Measurements from ENCODE around the gene FRMPD1. TPM values are rescaled to one million over a fixed set of nuclear protein-coding genes. Genes with fewer than 3 reads are reported as not detected.

Gene FRMPD1
- total RNA-seq, 1 donor from 2014 or later: 2.1 TPM

DNA sequence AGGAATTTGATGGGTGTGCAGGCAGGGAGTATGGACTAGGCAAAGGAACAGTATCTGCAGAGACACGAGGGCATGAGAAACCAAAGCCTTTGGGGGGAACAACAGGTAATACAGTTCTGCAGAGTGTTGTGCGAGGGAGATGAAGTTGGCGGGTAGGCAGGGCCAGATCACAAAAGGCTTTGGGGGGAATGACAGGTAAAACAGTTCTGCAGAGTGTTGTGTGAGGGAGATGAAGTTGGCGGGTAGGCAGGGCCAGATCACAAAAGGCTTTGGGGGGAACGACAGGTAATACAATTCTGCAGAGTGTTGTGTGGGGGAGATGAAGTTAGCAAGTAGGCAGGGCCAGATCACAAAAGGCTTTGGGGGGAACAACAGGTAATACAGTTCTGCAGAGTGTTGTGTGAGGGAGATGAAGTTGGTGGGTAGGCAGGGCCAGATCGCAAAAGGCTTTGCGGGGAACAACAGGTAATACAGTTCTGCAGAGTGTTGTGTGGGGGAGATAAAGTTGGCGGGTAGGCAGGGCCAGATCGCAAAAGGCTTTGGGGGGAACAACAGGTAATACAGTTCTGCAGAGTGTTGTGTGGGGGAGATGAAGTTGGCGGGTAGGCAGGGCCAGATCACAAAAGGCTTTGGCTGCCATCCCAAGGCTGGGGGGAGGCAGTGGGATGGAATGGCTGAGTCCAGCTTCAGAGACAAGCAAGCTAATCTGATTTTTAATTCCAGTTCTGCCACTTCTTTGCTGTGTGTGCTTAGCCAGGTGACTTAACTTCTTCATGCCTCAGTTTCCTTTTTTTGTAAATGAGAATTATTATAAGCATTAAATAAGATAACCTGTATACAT, 33.0 kb downstream of the FRMPD1 start:
- DNase-seq: no peak

DNA sequence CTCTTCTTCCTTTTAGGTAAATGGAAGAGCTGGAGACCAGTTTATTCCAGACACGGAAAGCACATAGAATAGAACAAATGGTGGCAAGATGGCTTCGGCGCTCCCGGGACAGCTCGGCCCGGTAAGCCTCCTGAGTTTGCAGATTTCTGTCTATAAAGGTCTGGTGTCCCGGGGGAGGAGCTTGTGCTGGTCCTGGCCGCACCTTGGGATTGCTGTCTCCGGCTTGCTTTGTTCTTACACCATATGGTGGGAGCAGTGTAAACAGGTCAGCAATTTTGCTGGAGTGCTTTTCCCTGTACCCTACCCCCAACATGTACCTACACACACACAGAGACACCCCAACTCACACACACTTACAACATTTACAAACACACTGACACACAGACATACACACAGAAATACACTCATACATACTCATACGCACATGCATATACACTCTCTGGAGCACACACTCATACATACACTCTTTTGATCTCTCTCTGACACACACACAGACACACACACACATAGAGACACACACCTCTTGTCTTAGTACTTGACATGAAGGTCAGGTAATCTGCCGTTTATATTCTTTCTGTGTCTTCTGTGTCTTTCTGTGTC, 42.0 kb downstream of the FRMPD1 start:
- no peak for DNase-seq

DNA sequence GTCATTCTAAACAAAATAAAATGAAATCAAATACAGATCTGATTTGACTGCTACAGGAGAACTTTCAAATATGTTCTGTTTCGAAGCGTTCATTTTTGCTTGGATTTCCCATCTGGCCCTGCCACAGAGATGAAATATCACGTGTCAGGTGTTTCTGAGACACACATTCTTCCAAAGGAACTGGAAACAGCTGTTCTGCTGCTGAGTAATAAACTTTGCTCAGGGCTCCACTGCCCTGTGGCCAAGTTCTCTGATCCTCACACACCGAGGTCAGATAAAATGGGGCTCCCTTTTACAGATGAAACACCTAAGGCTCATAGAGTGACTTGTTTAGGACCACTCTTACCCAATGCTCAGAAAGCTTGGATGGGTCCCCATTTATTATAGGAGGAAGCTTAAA, 42.5 kb downstream of the FRMPD1 start:
- DNase-seq: no peak

DNA sequence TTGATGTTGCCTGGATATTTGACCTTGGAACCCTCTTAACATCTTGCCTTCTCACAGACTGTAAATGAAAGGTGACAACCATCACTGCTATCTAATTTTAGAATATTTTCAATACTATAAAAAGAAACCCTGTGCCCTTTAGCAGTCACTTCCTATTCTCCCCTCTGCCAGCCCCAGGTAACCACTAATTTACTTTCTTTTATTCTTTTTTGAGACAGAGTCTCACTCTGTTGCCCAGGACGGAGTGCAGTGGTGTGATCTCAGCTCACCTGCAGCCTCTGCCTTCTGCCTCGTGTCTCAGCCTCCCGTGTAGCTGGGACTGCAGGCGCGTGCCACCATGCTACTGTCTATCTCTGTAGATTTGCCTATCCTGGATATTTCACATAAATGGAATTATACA, 43.6 kb downstream of the FRMPD1 start:
- no peak for DNase-seq

DNA sequence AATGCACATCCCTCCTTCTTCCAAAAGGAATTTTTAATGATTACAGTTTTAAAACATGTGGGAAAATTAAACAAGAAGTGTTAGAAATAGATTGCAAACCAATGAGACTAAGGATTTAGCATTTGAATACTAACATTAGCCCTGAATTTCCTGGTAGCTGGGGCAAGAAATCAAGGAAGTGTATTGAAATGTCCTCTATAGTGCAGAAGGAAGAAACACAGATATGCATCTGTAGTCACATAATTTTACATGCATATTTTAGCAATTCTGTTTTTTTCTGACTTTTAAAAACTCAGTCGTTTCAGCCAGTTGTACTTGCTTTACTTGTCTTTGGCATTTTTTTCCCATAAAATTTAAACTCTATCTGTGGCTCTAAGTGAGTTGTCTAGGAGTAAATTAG, 45.8 kb downstream of the FRMPD1 start:
- no peak for DNase-seq

DNA sequence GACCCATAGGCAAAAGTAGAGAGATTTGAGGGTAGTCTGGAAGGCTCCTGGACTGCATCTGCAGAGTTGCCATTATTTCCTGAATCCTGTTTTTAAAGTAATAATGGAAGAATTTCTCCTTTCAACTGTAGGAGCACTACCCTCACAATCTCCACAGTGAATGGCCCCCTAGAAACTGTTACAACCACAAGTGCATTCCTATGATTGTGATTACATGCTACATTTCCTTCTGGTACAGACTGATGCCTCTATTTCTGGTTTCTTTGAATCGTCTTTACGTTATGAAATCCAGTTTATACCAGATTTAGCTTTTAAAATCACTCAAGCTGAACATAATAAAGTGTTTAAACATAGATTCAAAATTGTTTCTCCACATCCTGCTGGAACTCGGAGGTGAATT, 49.4 kb downstream of the FRMPD1 start:
- no peak for DNase-seq

DNA sequence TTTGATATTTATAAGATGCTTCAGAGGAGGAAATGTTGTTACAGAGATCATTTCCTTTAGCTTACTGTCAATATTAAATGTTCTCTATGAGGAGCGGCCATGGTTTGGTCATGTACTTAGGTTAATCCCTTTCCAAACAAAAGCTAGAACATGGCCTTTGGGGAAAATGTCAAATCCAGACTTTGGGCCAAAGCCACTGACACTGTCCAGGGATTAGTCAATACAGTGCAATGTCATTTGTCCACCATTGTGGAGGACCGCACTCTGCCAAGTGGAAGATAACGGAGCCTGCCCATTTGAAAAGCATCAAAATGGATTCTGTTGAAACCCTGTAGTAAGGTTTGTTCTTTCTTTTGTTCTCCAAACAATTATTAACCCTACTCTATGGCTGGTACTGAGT, 50.1 kb downstream of the FRMPD1 start:
- no peak for DNase-seq

DNA sequence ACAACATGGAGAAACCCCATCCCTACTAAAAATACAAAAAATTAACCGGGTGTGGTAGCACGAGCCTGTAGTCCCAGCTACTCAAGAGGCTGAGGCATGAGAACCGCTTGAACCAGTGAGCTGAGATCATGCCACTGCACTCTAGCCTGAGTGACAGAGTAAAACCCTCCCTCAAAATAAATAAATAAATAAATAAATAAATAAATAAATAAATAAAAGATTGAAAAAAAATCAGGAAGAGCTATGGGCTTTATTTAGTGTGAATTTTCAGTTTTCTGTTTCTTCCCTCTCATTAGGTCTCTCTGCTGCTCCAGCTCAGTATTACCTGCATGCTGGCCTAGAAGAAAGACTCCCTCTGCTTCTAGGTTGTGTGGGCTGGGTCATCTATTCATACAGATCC, 55.0 kb downstream of the FRMPD1 start:
- no peak for DNase-seq

DNA sequence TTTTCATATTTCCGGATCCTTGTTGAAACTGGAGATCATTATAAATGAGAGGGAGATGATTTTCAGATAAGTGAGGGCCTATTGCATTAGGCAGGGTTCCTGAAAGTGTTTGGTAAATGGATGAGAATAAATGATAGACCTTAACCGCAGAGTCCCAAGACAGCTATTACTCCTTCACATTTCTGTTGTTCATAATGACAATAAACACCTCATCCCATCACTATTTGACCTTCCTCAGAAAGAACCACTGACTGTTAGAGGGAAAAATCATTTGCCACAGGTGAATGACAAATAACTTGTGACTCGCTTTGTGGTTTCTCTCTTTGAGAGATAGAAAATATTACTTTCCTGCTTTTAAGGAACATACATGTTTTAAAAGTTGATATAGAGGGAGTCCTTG, 55.5 kb downstream of the FRMPD1 start:
- DNase-seq: no peak

DNA sequence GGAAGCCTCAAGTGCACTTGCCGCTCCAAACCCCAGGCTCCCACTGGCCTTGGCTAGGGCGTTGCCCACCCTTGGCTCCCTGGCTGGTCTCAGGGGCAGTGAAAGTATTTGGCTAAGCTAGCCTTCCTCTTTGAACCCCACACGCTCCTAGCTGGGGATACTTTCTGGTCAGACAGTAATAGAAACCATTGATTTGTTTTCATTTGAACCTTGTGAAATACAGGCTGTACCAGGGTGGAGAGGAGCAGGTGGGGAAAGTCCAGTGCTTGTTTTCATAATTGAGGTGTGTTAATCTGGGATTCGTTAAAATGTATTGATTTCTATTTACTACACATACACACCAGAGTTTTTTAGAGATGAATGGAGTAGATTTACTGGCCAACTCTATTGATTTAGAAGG, 57.0 kb downstream of the FRMPD1 start:
- no peak for DNase-seq

DNA sequence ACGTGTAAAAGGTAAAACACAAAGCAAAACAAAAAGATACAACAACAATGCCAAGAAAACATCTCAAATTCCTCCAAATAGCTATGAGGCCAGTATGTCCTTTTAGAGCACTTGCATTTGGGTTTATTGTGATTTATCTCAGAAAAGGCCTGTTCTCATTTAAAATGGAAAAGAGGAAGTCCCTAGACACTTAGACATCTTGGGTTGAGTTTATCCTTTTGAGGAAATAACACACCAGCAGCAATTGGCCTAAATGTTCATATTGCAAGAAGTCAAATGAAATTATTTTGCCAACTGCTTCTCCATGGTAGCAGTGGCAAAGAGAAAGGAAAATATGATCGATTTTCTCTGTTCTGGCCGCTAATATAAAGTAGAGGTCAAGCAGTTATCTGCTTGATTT, 59.3 kb downstream of the FRMPD1 start:
- no peak for DNase-seq

DNA sequence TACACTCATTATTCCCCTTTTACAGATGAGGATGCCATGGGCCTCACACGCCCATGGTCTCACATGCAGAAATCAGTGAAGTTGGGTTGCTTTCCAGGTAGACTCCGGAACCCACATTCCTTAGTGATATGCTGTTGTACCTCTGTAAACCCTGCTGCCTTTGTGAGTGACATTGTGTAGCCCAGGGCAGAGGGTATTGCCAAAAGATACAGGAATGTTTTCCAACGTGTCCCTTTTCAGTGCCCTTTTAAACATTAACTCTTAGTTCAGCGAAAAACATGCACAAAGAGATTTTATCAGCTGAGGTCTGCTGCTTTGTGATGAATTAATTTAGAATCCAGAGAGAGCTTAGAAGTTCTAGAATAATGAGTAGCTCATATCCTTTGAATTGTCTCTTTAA, 64.5 kb downstream of the FRMPD1 start:
- no peak for DNase-seq

DNA sequence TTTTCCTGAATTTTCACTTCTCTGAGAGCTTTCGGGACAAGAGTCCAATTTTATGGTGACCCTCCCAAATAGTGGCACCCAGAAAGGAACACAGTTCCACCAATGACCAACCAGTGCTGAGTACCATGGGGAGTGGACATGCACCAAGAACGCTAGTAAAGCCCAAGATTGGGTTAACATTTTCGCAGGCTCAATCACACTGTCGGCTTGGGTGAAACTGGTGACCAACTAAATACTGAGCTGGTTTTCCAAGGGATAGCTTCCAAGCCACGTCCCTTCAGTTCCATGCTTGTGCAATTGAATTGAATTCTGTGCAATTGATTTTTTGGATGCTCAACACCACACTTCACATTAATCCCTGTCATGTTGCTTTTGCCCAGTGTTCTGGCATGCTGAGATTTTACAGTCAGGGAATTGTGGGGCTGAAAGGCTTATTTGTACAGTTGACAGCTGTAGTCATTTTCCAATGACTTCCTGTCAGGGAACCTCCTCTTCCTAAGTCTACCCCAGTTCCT, 65.3 kb downstream of the FRMPD1 start:
- DNase-seq: no peak

DNA sequence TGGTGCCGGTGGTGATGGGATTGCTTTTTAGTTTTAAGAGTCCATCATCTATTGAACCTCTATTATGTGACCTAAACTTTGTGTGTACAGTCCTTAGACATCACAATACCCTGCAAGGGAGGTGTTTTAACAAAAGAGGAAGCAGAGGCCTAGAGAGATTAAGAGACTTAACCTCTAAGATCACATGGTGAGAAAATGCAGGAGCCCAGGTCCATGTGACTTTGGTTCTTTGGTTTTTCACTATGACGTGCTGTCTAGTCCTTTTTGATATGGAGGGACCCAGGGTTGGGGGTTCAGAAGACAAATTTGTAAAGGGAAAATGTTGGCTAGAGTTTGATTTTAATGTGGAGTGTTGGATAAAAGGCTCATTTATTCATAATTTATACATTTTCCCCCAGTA, 68.8 kb downstream of the FRMPD1 start:
- DNase-seq: no peak

DNA sequence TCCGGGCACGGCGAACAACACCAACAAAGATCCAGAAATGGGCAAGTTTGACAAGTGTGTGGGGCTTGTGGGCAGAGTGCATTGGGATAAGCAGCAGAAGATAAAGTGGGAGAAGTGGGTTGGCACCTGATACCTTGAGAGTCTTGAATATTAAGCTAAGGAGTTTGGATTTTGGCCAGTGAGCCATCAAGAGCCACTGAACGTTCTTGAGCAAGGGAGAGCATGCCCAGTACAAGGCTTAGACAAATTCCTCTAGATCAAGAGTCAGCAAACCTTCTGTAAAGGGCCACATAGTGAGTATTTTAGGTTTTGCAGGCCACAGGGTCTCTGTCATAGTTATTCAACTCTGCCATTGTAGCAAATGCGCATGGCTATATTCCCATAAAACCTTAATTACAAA, 76.3 kb downstream of the FRMPD1 start:
- no peak for DNase-seq

DNA sequence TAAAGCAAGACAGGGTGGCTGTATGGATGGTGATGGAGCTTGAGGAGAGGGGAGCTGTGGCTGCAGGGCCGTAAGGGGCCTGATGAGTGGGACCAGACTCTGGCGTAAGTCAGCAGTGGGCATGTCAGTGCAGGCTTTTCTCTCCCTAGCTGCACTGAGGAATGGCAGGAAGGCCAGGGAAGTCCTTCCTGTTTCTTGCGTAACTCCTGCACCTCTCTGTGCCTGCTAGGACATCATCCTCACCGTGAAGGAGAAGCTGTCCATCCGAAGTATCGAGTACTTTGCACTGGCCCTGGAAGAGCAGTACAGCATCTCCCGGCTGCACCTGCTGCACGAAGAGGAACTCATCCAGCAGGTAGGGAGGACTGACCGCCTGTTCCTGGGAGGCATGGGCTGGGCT, 78.7 kb downstream of the FRMPD1 start:
- no peak for DNase-seq

DNA sequence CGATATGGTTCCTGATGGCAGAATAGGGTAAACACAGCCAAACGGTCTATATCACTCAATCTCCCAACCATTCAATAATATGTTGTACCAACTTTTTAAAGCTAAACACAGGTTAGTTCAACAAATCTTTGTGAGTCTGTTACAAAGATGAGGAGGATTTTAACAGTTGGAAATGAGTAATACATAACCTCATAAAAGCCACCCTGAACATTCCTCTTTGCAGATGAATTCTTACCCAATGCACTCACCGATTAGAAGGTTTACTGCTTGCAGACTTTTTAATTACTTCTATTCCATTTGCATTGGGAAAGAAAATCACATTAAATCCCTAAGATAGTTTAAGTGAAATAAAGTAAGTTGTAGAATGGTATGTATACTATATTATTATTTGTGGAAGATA, 79.5 kb downstream of the FRMPD1 start:
- DNase-seq: no peak

DNA sequence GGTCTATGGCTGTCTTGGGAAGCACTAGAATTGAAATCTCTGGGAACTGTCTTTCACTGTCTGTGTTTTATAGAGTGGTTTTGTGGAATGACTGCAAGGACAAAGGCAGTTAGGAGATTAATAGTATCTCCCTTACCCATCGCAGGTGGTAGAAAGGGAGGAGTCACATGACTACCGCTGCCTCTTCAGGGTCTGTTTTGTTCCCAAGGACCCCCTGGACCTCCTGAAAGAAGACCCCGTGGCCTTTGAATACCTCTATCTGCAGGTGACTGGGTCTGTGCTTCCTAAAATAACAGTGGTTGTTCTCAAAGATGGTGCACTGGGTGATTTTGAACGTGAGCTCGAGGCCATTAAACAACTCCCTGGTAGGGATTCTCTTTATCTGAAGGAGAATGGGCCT, 80.1 kb downstream of the FRMPD1 start:
- DNase-seq: no peak

DNA sequence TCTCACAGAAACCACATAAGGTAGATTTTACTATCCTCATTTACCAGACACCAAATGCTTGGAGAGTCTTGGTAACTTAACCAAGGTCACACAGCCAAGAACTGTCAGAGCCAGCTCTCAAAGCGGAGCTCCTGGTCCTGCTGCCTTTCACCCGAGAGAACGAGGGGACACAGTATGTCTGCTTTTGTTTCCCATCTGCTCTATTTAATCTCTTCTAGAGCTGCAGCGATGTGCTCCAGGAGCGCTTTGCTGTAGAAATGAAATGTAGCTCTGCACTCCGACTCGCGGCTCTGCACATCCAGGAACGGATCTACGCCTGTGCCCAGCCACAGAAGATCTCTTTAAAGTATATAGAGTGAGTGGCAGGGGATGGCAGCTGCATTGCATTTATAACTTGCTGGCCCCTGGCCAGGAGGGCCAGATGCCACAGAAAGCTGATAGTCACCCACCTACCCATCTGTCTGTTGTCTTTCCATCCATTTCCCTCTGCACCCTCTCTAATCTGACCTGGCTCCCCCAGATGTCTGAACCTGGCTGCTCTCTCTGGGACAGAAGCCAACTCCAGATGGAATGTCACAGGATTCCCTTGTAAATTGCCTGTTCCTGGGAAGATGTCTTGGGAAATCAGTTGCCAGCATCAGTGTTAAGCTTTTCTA, 81.5 kb downstream of the FRMPD1 start:
- DNase-seq: no peak

DNA sequence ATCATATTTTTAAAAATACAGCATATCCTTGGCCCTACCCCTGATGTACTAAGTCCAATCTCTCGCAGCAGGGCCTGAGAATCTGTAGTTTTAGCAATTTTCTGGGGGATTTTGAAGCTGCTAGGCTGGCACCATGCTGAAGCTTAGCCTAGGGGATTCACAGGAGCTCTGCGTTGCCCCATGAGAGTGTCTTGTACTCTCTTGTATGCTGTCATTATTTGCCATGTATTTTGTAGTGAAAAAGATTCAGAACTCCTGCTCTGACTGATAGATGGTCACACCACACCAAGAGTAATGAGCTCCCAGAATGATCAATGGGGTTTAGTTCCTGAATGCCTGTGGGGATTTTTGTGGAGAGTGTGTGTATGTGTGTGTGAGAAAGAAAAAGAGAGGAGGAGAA, 82.2 kb downstream of the FRMPD1 start:
- no peak for DNase-seq

DNA sequence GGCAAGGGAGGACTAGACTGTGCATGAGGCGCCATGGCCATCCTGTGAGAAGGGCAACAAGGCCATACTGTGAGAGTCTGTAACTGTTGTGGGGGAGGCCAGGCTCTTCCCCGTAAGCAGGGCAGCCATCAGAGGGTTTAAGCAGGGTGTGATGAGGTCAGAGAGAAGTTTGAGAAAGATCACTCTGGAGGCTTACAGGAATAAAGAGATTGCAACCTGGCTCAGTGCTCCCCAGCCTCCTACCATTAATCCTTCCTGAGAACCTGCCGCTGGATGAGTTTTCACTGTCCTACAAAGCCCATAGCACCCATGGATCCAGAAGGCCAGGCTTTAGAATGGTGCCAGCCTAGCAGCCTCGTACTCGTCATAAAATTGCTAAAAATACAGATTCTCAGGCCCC, 88.5 kb downstream of the FRMPD1 start:
- DNase-seq: no peak

DNA sequence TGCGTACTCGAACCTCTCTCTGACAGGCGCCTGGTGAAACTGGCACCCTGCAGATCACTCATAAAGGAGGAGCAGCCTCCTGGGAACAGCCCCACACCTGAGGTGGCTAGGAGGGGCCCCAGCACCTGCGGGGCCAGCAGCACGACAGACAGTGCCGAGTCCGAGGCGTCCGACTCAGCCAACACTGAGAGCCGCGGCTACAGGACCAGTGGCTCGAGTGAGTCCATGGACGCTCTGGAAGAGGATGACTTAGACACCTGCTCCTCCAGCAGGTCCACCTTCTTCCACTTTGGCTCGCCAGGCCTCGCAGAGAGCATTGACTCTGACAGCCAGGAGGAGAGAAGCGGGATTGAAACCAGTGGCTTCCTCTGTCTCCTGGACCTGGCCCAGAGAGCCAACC, 89.4 kb downstream of the FRMPD1 start:
- no peak for DNase-seq

DNA sequence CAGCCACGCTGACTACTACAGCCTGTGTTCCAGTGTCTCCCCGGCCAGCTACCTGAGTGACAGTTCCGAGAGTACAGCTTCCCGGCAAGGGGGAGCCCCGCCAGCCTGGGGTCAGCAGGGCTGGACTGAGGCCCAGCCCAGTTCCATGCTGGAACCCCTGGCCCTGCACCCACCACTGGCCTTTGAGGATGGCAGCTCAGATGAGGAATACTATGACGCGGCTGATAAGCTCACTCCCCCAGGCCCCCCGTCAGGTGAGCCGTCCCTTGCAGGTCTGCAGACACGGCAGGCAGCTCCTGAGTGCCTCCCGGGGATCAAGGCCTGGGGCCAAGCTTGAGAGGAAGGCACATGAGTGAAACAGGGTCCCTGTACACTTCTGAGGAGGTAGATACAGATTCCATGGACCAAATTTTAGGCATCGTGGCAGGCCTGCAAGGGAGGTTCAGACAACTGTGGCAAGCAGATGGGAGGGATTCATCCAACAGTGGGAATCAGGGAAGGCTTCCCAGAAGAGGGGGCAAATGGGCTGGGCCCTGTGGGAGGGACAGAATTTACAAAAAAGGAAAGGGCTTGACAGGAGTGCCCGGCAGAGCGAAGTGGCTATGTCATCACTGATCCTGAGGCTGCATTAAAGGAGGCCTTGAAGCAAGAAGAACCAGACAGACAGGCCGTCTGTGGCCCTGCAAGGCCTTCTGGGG, 90.0 kb downstream of the FRMPD1 start:
- DNase-seq: no peak

Data from skin of body (tissue), 2 donors.